ENCODE data around the gene C2orf15.

GRCh38 chr2:99153921-99154604 lies 12.6 kb downstream of the C2orf15 start:
- TF ChIP-seq CTCF (IDR thresholded peaks at IDR 0.05) (no peak), EZH2 (IDR thresholded peaks at IDR 0.05; ENCODE audit: borderline replicate concordance, insufficient read depth, low read depth, low read length, poor library complexity, severe bottlenecking) (no peak)

Data from B cell (primary cell).